H9 (cell line): ENCODE data around the gene PLXNB2. TPM values are rescaled to one million over a fixed set of nuclear protein-coding genes. Genes with fewer than 3 reads are reported as not detected.

Experiments
- DNase-seq: peaks from one replicate; pipeline ENCODE4 v3.0.0-alpha.2; 2017
- H2AFZ ChIP-seq: one replicate; pipeline ENCODE4 v1.6.1; 2013; ENCODE audit warnings: mild to moderate bottlenecking, low read length, control low read depth, moderate library complexity
- H2AK5ac ChIP-seq: 2 replicates; pipeline ENCODE4 v1.6.1; 2013; ENCODE audit warnings: low read length, control low read depth, mixed read lengths; ENCODE audit not compliant: insufficient read length
- H2BK120ac ChIP-seq: one replicate; pipeline ENCODE4 v1.6.1; 2013; ENCODE audit warnings: low read depth, mild to moderate bottlenecking, low read length, control low read depth, inconsistent platforms; ENCODE audit not compliant: poor library complexity, severe bottlenecking
- H2BK12ac ChIP-seq: 2 replicates; pipeline ENCODE4 v1.6.1; 2013; ENCODE audit warnings: low read length, control low read depth, mixed read lengths, low read depth; ENCODE audit not compliant: insufficient read length
- H2BK15ac ChIP-seq: 2 replicates; pipeline ENCODE4 v1.6.1; 2013; ENCODE audit warnings: low read depth, low read length, control low read depth
- H2BK20ac ChIP-seq: one replicate; pipeline ENCODE4 v1.6.1; 2013; ENCODE audit warnings: low read depth, mild to moderate bottlenecking, low read length, control low read depth, inconsistent platforms; ENCODE audit not compliant: poor library complexity, severe bottlenecking
- H2BK5ac ChIP-seq: 2 replicates; pipeline ENCODE4 v1.6.1; 2013; ENCODE audit warnings: low read length, control low read depth, mixed read lengths; ENCODE audit not compliant: insufficient read length
- H3K14ac ChIP-seq: 2 replicates; pipeline ENCODE4 v1.6.1; 2013; ENCODE audit warnings: low read length, control low read depth; ENCODE audit not compliant: insufficient read depth
- H3K18ac ChIP-seq: 2 replicates; pipeline ENCODE4 v1.6.1; 2013; ENCODE audit warnings: low read depth, mild to moderate bottlenecking, mixed read lengths, low read length, control low read depth; ENCODE audit not compliant: insufficient read length
- H3K23ac ChIP-seq: 2 replicates; pipeline ENCODE4 v1.6.1; 2013; ENCODE audit warnings: low read length, control low read depth, mixed read lengths, low read depth; ENCODE audit not compliant: insufficient read length
- H3K23me2 ChIP-seq: 2 replicates; pipeline ENCODE4 v1.6.1; 2013; ENCODE audit warnings: low read depth, mild to moderate bottlenecking, mixed read lengths, low read length, control low read depth; ENCODE audit not compliant: insufficient read length, poor library complexity, severe bottlenecking
- H3K27ac ChIP-seq: 2 replicates; pipeline ENCODE4 v1.5.1; 2013; ENCODE audit warnings: low read length, control low read depth, mixed read lengths, low read depth; ENCODE audit not compliant: insufficient read length
- H3K27me3 ChIP-seq: 2 replicates; pipeline ENCODE4 v1.6.1; 2013; ENCODE audit warnings: low read length, control low read depth, inconsistent platforms; ENCODE audit not compliant: insufficient read depth
- H3K4ac ChIP-seq: 2 replicates; pipeline ENCODE4 v1.6.1; 2013; ENCODE audit warnings: low read depth, mild to moderate bottlenecking, control low read depth, inconsistent platforms, low read length, moderate library complexity
- H3K4me1 ChIP-seq: 2 replicates; pipeline ENCODE4 v1.6.1; 2013; ENCODE audit warnings: low read length, control low read depth, inconsistent platforms; ENCODE audit not compliant: insufficient read depth
- H3K4me2 ChIP-seq: 2 replicates; pipeline ENCODE4 v1.6.1; 2013; ENCODE audit warnings: low read length, control low read depth, mixed read lengths; ENCODE audit not compliant: insufficient read length, insufficient read depth
- H3K56ac ChIP-seq: 2 replicates; pipeline ENCODE4 v1.6.1; 2013; ENCODE audit warnings: low read depth, mild to moderate bottlenecking, mixed read lengths, low read length, control low read depth; ENCODE audit not compliant: insufficient read length
- H3K79me1 ChIP-seq: 2 replicates; pipeline ENCODE4 v1.6.1; 2013; ENCODE audit warnings: low read depth, mild to moderate bottlenecking, moderate library complexity, low read length, control low read depth, inconsistent platforms; ENCODE audit not compliant: insufficient read depth, poor library complexity, severe bottlenecking
- H3K79me2 ChIP-seq: 2 replicates; pipeline ENCODE4 v1.6.1; 2013; ENCODE audit warnings: low read length, control low read depth, inconsistent platforms; ENCODE audit not compliant: insufficient read depth
- H3K9ac ChIP-seq: 2 replicates; pipeline ENCODE4 v1.6.1; 2013; ENCODE audit warnings: low read length, control low read depth, mixed read lengths; ENCODE audit not compliant: insufficient read length; ENCODE audit errors: extremely low read depth
- H3K9me3 ChIP-seq: one replicate; pipeline ENCODE4 v1.6.1; 2013; ENCODE audit warnings: low read depth, low read length, inconsistent platforms; ENCODE audit not compliant: control insufficient read depth
- H3T11ph ChIP-seq: one replicate; pipeline ENCODE4 v1.6.1; 2013; ENCODE audit warnings: mild to moderate bottlenecking, low read length, control low read depth, inconsistent platforms
- H4K20me1 ChIP-seq: one replicate; pipeline ENCODE4 v1.6.1; 2013; ENCODE audit not compliant: control insufficient read depth, insufficient read length, insufficient read depth
- H4K5ac ChIP-seq: 2 replicates; pipeline ENCODE4 v1.6.1; 2013; ENCODE audit warnings: low read depth, mild to moderate bottlenecking, mixed read lengths, low read length, control low read depth; ENCODE audit not compliant: insufficient read length
- H4K8ac ChIP-seq: replicated peaks from 2 replicates; pipeline ENCODE4 v1.6.1; 2013; ENCODE audit warnings: low read length, control low read depth, mixed read lengths, low read depth; ENCODE audit not compliant: insufficient read length
- H4K91ac ChIP-seq: 2 replicates; pipeline ENCODE4 v1.6.1; 2013; ENCODE audit warnings: low read depth, mild to moderate bottlenecking, moderate library complexity, mixed read lengths, low read length, control low read depth; ENCODE audit not compliant: insufficient read length
- H3K27ac Mint-ChIP-seq, 3 experiments: 2 replicates in 2 of 3; 3 replicates in 1 of 3; pipeline ENCODE4 v1.8.0; 2020 to 2021; ENCODE audit warnings: mixed read lengths in 3 of 3, mild to moderate bottlenecking in 1 of 3, moderate library complexity in 1 of 3
- H3K27me3 Mint-ChIP-seq: 2 replicates; pipeline ENCODE4 v1.8.0; 2021; ENCODE audit warnings: low read depth, mild to moderate bottlenecking, moderate library complexity, mixed read lengths
- H3K36me3 Mint-ChIP-seq, 3 experiments: 2 replicates in 2 of 3; 3 replicates in 1 of 3; pipeline ENCODE4 v1.8.0; 2020 to 2021; ENCODE audit warnings: low read depth in 3 of 3, mixed read lengths in 3 of 3; ENCODE audit not compliant: insufficient read depth in 1 of 3
- H3K4me1 Mint-ChIP-seq, 2 experiments: 2 replicates each; pipeline ENCODE4 v1.8.0; 2020; ENCODE audit warnings: mixed read lengths in 2 of 2
- H3K4me3 Mint-ChIP-seq, 2 experiments: 2 replicates in 1 of 2; 3 replicates in 1 of 2; pipeline ENCODE4 v1.8.0; 2020 to 2021; ENCODE audit warnings: mild to moderate bottlenecking in 2 of 2, mixed read lengths in 2 of 2, moderate library complexity in 1 of 2
- H3K9me3 Mint-ChIP-seq, 2 experiments: 2 replicates in 1 of 2; 3 replicates in 1 of 2; pipeline ENCODE4 v1.8.0; 2020; ENCODE audit warnings: mild to moderate bottlenecking in 2 of 2, mixed read lengths in 2 of 2, moderate library complexity in 1 of 2
- CTCF ChIP-seq: fragments of 200-600 bp; sonication (generic); conservative IDR thresholded peaks from 3 replicates; pipeline ENCODE4 v1.8.0; 2021; ENCODE audit warnings: antibody characterized with exemption, mild to moderate bottlenecking
- WGBS: extraction: QIAGEN DNeasy Blood & Tissue Kit; methylation state at CpG from one replicate; pipeline ENCODE4 v1.1.7; 2013; ENCODE audit warnings: missing lambda C conversion rate, low lambda C conversion rate, mixed read lengths; ENCODE audit not compliant: insufficient read length; ENCODE audit errors: extremely low coverage; 5-methylcytosine and 5-hydroxymethylcytosine counted together
- total RNA-seq: library from RNA; stranded (reverse); gene quantifications from 2 replicates; pipeline ENCODE4 v1.2.1, GENCODE V29; 2021

The PLXNB2 gene
- total RNA-seq, 1 experiment from 2014 or later, result 87.6 TPM

- Histone ChIP-seq H4K5ac (no peak overlapping the region), H3K79me2 (peaks cover 3% of the 10 kb centered on the region; the same call in 1 of the 2 replicates), H2BK12ac (no peak overlapping the region), H2BK15ac (no peak overlapping the region), H4K91ac (no peak overlapping the region), H4K20me1 (no peaks in the 10 kb centered on the region), H3K4me2 (no peak overlapping the region), H2AK5ac (no peak overlapping the region), H2AFZ (no peak overlapping the region), H2BK20ac (no peak overlapping the region), H3K14ac (no peak overlapping the region), H3K23me2 (peaks cover 3% of the 10 kb centered on the region), H3K9ac (no peak overlapping the region), H3K27me3 (no peaks in the 10 kb centered on the region), H3K27ac (no peak overlapping the region), H2BK5ac (no peak overlapping the region), H3T11ph (no peak overlapping the region), H3K23ac (no peak overlapping the region), H3K56ac (no peak overlapping the region), H3K4ac (no peak overlapping the region), H3K18ac (no peak overlapping the region), H3K4me1 (no peaks in the 10 kb centered on the region), H3K79me1 (peaks cover 2% of the 10 kb centered on the region), H4K8ac (no peak overlapping the region), H3K9me3 (no peaks in the 10 kb centered on the region), H2BK120ac (no peak overlapping the region)
- no CpG with 5 or more reads among the region's 31 CpGs for WGBS
- Mint-ChIP-seq H3K9me3 (no peaks in the 10 kb centered on the region; a peak in 1 of 5 replicates), H3K4me1 (peaks cover 3 to 4% of the 10 kb centered on the region in 2 experiments), H3K27me3 (no peaks in the 10 kb centered on the region), H3K36me3 (peaks cover 8 to 32% (median 28%) of the 10 kb centered on the region in 3 experiments; a peak in 6 of 7 replicates), H3K4me3 (no peak overlapping the region), H3K27ac (no peak overlapping the region)
- DNase-seq, result no peak
- TF ChIP-seq CTCF, result no peak
Measured at GRCh38 chr22:50287731-50288130, 19.7 kb downstream of the PLXNB2 start.
